Fibroblast of the aortic adventitia (primary cell): ENCODE results near the gene MGAT4A. TPM values are rescaled to one million over a fixed set of nuclear protein-coding genes. Genes with fewer than 3 reads are reported as not detected.
"Not testable (repeated sequence)": the region's sequence is repeated elsewhere in the genome, so short reads cannot be mapped to it uniquely, and the experiment has no call there.

Experiments used
- DNase-seq: peaks from one replicate; pipeline ENCODE4 v3.0.0-alpha.2; 2010; ENCODE audit warnings: low read depth
- H3K4me3 ChIP-seq: 2 replicates; pipeline ENCODE4 v1.5.1; 2011; ENCODE audit warnings: low read depth, mild to moderate bottlenecking, control low read depth, low read length, moderate library complexity
- total RNA-seq: library from RNA; depleted of rRNA; stranded (reverse); fragments of >200 nt; gene quantifications from 2 replicates; pipeline ENCODE4 v1.2.3, GENCODE V29; 2012; ENCODE audit warnings: low replicate concordance
- TF ChIP-seq, protein P1 (sequence below): IDR thresholded peaks from 2 replicates; pipeline ENCODE4 v1.5.1; 2011; ENCODE audit warnings: mild to moderate bottlenecking, low read length, control low read depth, inconsistent platforms; ENCODE audit not compliant: insufficient read depth

The MGAT4A gene
- total RNA-seq, 1 donor: 0.36 TPM

DNA sequence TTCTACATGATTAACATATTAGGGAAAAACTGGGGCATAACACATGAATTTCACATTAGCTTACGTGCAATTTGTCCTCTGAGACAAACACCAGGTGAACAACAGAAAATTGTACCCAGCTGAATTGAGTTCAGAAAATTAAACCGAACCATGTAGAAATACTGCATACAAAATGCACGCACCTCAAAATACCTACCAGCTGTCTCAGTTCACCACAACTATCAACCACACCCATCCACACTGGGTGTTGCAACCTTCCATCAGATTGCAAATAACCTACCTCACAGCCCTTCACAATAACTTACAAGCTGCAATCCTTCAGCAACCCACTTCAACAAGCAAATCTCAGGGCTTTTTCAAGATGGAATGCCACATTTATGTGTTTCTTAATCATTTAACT is 66.6 kb downstream of the MGAT4A start:
- H3K4me3 ChIP-seq: no peak overlapping the region
- peak; percentile 18 for DNase-seq
- TF ChIP-seq, protein P1, sequence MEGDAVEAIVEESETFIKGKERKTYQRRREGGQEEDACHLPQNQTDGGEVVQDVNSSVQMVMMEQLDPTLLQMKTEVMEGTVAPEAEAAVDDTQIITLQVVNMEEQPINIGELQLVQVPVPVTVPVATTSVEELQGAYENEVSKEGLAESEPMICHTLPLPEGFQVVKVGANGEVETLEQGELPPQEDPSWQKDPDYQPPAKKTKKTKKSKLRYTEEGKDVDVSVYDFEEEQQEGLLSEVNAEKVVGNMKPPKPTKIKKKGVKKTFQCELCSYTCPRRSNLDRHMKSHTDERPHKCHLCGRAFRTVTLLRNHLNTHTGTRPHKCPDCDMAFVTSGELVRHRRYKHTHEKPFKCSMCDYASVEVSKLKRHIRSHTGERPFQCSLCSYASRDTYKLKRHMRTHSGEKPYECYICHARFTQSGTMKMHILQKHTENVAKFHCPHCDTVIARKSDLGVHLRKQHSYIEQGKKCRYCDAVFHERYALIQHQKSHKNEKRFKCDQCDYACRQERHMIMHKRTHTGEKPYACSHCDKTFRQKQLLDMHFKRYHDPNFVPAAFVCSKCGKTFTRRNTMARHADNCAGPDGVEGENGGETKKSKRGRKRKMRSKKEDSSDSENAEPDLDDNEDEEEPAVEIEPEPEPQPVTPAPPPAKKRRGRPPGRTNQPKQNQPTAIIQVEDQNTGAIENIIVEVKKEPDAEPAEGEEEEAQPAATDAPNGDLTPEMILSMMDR: no peak

DNA sequence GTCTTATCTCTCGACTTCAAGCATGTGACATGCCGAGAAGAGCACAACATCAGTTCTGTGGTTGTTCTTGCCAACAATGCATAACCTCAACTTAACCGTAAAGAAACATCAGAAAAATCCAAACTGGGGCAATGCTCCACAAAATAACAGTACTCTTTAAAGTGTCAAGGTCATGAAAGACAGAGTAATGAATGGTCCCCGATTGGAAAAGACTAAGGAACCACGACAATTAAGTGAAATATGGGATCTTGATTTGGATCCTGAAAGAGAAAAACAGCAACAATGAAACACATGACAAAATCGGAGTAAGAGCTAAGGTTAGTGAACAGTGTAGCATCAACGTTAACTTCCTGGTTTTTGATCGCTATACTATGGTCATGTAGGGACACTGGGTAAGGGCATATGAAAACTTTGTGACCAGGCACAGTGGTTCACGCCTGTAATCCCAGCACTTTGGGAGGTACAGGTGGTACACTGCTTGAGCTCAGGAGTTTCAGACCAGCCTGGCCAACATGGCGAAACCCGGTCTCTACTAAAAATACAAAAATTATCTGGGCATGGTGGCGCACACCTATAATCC is 67.3 kb downstream of the MGAT4A start:
- no peak overlapping the region for H3K4me3 ChIP-seq
- TF ChIP-seq, protein P1: no peak
- DNase-seq: no peak

- DNase-seq, H3K4me3 ChIP-seq: not testable (repeated sequence)
Measured at GRCh38 chr2:98659491-98659840, 71.5 kb downstream of the MGAT4A start.

- H3K4me3 ChIP-seq: no peak overlapping the region
- TF ChIP-seq, protein P1: no peak
- DNase-seq: no peak
Measured at GRCh38 chr2:98658816-98659490, 72.0 kb downstream of the MGAT4A start.

- no peak for DNase-seq
- TF ChIP-seq, protein P1: no peak
- no peak overlapping the region for H3K4me3 ChIP-seq
Measured at GRCh38 chr2:98656800-98657199, 74.1 kb downstream of the MGAT4A start.

DNA sequence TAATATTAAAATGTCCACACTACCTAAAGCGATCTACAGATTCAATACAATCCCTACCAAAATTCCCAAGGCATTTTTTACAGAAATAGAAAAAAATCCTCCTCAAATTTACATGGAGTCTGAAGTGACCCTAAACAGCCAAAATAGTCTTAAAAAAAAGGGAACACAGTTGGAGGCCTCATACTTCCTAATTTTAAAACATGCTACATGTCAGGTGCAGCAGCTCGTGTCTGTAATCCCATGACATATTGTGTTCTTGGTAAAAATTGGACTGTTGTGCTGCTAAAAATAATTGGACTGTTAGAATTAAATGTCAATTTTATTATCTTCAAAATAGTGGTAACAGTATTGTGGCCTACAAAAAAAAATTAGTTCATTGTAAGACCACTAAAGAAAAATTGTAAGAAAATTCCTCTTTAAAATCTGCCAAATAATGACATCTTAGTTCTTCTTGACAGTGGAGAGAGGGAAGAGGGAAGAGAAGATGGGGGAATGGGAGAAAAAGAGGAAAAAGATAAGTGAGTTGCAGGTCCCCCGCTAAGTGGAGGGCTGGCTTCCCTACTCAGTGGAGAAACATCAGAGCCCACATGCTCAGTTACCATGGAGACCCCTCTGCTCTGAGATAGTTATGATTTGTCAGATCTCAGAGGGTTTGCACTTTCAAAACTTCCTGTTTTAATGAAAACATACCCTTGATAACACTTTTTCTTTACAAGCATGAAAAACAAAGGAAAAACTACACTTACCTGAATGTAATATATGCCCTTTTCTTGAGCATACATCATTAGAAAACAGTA is 76.0 kb downstream of the MGAT4A start:
- no peak for DNase-seq
- TF ChIP-seq, protein P1: no peak
- H3K4me3 ChIP-seq: no peak overlapping the region

- DNase-seq: no peak
- no peak overlapping the region for H3K4me3 ChIP-seq
- TF ChIP-seq, protein P1: no peak
Measured at GRCh38 chr2:98650998-98651397, 79.9 kb downstream of the MGAT4A start.
